ENCODE data around the gene GRHL3.

The GRHL3 gene

DNA sequence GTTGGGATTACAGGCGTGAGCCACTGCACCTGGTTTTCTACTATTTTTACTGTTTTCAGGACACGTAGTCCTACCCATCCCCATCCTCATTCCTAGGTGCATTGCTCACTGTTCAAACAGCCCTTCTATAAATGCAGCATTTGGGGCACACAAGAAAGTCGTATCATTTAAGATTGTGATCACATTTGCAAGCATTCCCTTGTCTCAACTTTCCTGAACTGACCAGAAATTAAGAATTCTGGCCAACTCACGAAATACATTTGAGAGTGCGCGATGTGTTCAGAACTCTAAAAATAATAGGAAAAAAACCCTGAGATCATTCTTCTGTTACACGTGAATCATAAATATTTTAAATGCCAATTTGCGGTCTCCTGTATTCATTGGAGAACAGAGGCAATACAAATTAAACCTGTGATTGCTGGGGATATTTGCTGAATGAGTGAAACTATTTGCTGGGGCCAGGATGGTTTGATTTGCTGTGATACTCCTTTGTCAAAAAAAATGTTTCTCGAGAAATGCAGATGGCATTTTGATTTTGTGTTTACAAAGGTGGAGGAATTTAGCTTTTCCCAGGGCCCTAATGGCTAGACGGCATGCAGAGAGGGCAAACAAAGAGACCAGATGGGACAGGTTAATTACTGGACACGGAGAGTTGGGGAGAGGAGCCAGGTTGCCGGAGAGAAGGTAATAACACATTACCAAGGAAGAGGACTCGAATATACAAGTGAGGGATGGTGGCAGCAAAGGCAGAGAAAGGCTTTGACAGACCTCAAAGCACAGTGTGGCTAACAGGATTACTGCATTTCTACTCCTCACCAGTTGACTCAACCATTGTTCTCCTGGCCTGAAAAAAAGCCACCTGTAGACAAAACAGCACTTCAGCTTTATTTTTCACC lies 56.0 kb downstream of the GRHL3 start:
- TF ChIP-seq, protein P1, sequence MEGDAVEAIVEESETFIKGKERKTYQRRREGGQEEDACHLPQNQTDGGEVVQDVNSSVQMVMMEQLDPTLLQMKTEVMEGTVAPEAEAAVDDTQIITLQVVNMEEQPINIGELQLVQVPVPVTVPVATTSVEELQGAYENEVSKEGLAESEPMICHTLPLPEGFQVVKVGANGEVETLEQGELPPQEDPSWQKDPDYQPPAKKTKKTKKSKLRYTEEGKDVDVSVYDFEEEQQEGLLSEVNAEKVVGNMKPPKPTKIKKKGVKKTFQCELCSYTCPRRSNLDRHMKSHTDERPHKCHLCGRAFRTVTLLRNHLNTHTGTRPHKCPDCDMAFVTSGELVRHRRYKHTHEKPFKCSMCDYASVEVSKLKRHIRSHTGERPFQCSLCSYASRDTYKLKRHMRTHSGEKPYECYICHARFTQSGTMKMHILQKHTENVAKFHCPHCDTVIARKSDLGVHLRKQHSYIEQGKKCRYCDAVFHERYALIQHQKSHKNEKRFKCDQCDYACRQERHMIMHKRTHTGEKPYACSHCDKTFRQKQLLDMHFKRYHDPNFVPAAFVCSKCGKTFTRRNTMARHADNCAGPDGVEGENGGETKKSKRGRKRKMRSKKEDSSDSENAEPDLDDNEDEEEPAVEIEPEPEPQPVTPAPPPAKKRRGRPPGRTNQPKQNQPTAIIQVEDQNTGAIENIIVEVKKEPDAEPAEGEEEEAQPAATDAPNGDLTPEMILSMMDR (IDR thresholded peaks at IDR 0.05; ENCODE audit: insufficient read depth, low read depth, low read length, missing control alignments): no peak
- H3K4me3 ChIP-seq (ENCODE audit: low read length): no peak overlapping the region
- DNase-seq (ENCODE audit: low read depth): peak; percentile 87

DNA sequence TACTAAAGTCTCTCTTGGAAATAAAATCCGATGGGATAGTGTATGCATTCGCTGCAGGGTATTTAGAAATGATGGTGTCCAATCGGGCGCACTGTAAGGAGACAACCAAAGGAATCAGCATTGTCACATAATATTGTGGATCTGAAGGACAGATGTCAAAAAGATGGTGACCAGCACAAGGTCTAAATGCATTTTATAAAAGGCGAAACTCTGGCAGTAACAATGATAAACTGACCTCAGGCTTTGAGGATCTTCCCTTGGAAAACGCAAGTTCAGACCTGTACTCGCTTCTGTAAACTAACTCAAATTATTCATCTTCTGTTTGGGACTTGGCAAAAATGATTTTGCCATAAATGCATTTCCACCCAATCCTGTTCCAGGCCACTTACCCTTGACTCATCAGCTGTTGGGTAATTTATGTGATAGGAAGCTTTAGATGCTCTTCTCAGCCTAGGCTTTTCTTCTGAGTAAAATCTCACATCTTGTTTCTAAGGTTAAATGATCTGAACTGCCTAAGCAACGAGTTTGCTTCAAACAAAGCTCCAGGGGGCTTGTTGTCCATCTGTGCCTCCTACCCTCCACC lies 60.7 kb downstream of the GRHL3 start:
- peak overlapping the region; percentile 18 for H3K4me3 ChIP-seq (ENCODE audit: low read length)
- TF ChIP-seq, protein P1 (IDR thresholded peaks at IDR 0.05; ENCODE audit: insufficient read depth, low read depth, low read length, missing control alignments): peak; percentile 2
- peak; percentile 98 for DNase-seq (ENCODE audit: low read depth)

DNA sequence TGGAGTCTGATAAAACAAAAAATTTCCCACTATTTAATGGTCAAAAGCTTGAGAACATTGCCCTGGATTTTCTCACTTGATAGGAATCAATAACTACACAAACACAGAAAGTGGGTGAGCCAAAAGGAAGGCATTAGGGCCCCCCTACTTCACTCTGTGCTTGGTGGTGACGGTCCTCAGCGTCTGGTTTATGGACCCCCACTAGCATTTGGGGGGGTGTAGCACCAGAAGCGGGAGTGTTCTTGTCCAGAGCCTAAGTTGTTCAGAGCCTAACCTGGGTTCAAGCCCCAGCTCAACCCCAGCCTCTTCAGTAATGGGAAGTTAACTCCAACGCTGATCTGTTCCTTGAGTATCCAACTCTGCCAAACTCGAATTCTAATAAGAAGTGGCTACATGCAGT lies 61.4 kb downstream of the GRHL3 start:
- no peak overlapping the region for H3K4me3 ChIP-seq (ENCODE audit: low read length)
- TF ChIP-seq, protein P1 (IDR thresholded peaks at IDR 0.05; ENCODE audit: insufficient read depth, low read depth, low read length, missing control alignments): no peak
- no peak for DNase-seq (ENCODE audit: low read depth)

DNA sequence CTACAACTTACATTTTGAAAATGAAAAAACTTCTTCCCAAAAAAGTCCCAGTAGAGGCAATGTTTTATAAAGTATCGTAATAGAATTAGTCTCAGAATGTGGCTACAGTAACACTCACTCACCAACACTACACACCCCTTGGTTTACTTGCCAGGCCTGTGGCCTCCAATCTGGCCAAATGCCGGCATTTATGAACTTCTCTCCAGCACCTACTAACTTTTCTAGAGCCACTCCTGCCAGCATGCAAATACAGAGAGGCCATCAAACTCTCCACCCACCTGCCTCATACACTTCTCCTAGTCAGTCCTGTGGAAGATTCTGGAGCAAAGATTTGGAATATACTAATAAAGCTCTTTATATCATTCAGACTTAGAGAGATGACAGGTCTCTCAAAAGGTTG lies 62.1 kb downstream of the GRHL3 start:
- TF ChIP-seq, protein P1 (IDR thresholded peaks at IDR 0.05; ENCODE audit: insufficient read depth, low read depth, low read length, missing control alignments): no peak
- no peak for DNase-seq (ENCODE audit: low read depth)

DNA sequence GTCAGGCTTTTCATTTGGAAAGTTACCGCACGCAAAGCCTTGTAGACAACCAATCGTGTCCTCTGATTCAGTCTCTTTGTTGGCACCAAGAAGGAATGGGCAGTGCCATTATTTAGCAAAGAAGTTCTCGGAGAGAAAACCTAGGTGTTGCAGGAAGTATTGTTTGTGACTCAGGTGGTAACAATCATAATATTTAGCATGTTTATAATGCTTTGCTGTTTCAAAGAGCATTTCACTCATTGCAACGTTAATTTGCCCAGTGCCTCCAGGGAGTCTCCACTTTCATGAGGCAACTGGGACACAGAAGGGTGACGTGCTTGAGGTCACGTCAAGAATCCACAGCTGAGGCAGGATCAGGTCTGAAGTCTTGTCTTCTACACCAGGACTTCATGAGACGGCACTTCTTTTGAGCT lies 63.0 kb downstream of the GRHL3 start:
- H3K4me3 ChIP-seq (ENCODE audit: low read length): no peak overlapping the region
- DNase-seq (ENCODE audit: low read depth): peak; percentile 90
- TF ChIP-seq, protein P1 (IDR thresholded peaks at IDR 0.05; ENCODE audit: insufficient read depth, low read depth, low read length, missing control alignments): no peak

More for the DNA sequence above, 62.1 kb downstream of the GRHL3 start:
- H3K4me3 ChIP-seq (ENCODE audit: low read length): no peak overlapping the region

DNA sequence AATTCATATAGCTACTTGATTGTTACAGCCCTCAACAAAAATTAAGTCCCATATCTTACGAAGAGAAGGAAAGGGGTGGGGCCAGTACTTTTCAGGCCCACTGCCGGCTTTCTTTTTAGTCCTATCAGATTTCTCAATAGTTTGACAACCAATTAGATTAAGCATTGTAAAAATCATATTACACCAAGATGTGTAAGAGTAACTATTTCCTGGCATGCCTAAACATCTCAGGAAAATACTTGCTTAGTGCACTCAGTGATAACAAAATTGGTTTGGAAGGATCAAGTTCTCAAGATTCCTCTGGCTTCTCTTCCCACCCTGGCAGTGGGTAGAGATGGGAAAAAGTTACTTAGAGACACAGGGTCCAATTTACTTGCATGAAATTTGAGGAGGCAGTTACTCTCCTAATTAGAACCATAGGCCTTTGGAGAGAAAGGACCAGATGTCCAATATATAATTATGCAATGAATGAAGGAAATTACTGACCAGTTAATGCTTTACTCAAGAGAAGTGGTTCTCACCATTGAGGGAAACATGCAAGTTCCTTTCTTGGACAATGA lies 64.3 kb downstream of the GRHL3 start:
- TF ChIP-seq, protein P1 (IDR thresholded peaks at IDR 0.05; ENCODE audit: insufficient read depth, low read depth, low read length, missing control alignments): no peak
- no peak overlapping the region for H3K4me3 ChIP-seq (ENCODE audit: low read length)
- no peak for DNase-seq (ENCODE audit: low read depth)

Measured in epithelial cell of esophagus (primary cell).